HG03442 (cell line): ENCODE measurements around the gene PRSS37.

ENCODE experiments used
- ATAC-seq: cut with Tn5 transposase; IDR thresholded peaks from one replicate; pipeline ENCODE4 v1.9.1; 2021; ENCODE audit warnings: mild to moderate bottlenecking, moderate library complexity; ENCODE audit not compliant: unreplicated experiment

PRSS37 gene

GRCh38 chr7:141789917-141790316 is 51.4 kb downstream of the PRSS37 start, which contains the start of gene TAS2R5:
TSS of gene TAS2R5 (plus strand) at chr7:141790217. CDS start at chr7:141790362, 145 bp downstream.
- ATAC-seq = no peak

- no peak for ATAC-seq
These were observed 53.0 kb downstream of the PRSS37 start for GRCh38 chr7:141788296-141788695.
